Breast epithelium (tissue), 4 donors: ENCODE measurements around the gene HEATR1. TPM values are rescaled to one million over a fixed set of nuclear protein-coding genes. Genes with fewer than 3 reads are reported as not detected.
"Not testable (repeated sequence)": the region's sequence is repeated elsewhere in the genome, so short reads cannot be mapped to it uniquely, and the experiment has no call there.

ENCODE experiments used
- DNase-seq, 2 donors: peaks; one replicate each; pipeline ENCODE4 v3.0.0-alpha.2; 2019; ENCODE audit warnings: low spot score in 2 of 2
- H3K27ac ChIP-seq, 2 donors: fragments of 200-600 bp; sonication (generic) in 1 of 2; one replicate each; pipeline ENCODE4 v1.5.1; 2016 to 2019; ENCODE audit warnings: mild to moderate bottlenecking in 1 of 2
- H3K27me3 ChIP-seq, 2 donors: fragments of 200-600 bp; sonication (generic) in 1 of 2; one replicate each; pipeline versions ENCODE4 v1.5.1 to v1.6.0; 2017 to 2019; ENCODE audit warnings: control low read depth in 1 of 2, mild to moderate bottlenecking in 1 of 2
- H3K36me3 ChIP-seq: fragments of 200-600 bp; one replicate; pipeline ENCODE4 v1.5.1; 2019
- H3K4me1 ChIP-seq, 2 donors: fragments of 200-600 bp; sonication (generic); one replicate each; pipeline ENCODE4 v1.5.1; 2016 to 2019; ENCODE audit warnings: control low read depth in 1 of 2
- H3K4me3 ChIP-seq, 3 donors: fragments of 200-600 bp; sonication (generic); 1 replicate in 2 of 3; 2 replicates in 1 of 3; pipeline ENCODE4 v1.5.1; 2016 to 2019; ENCODE audit warnings: mild to moderate bottlenecking in 3 of 3, moderate library complexity in 2 of 3
- H3K9me3 ChIP-seq, 2 donors: fragments of 200-600 bp; sonication (generic) in 1 of 2; one replicate each; pipeline ENCODE4 v1.5.1; 2016 to 2019; ENCODE audit warnings: control low read depth in 1 of 2
- CTCF ChIP-seq, 3 donors: fragments of 450-650 bp; IDR thresholded peaks; one replicate each; pipeline ENCODE4 v1.5.1; 2016 to 2017; ENCODE audit warnings: antibody characterized with exemption in 3 of 3, mild to moderate bottlenecking in 3 of 3, moderate library complexity in 3 of 3
- POLR2A ChIP-seq: fragments of 450-650 bp; IDR thresholded peaks from one replicate; pipeline ENCODE4 v1.6.1; 2016; ENCODE audit warnings: antibody characterized with exemption, mild to moderate bottlenecking, moderate library complexity
- POLR2AphosphoS5 ChIP-seq, 3 donors: sonication (generic); formaldehyde crosslinking; IDR thresholded peaks; one replicate each; pipeline ENCODE4 v1.6.1; 2017; ENCODE audit warnings: antibody characterized with exemption in 3 of 3
- intact Hi-C: fragments of 100-400 bp; cut with DNase I; formaldehyde crosslinking; loops from one replicate; pipeline ENCODE4 v1.15.1; 2023; ENCODE audit warnings: low total_unique reads
- total RNA-seq, 3 donors: library from RNA; depleted of rRNA; stranded (reverse); fragments of >200 nt; gene quantifications; one replicate each; pipeline ENCODE4 v1.1.0, GENCODE V29; 2016

The HEATR1 gene
- total RNA-seq, 3 donors from 2014 or later = 23.7 to 32.3 (median 30.5) TPM

- no peak for DNase-seq
- H3K4me3 ChIP-seq = no peak overlapping the region
- H3K9me3 ChIP-seq = peaks cover 6 to 17% of the 10 kb centered on the region in 2 donors
- H3K4me1 ChIP-seq = no peaks in the 10 kb centered on the region
- no peaks in the 10 kb centered on the region for H3K36me3 ChIP-seq
- intact Hi-C loops = no loop called here
- H3K27ac ChIP-seq = no peak overlapping the region
- TF ChIP-seq POLR2AphosphoS5 (IDR thresholded peaks at IDR 0.05) (no peak), CTCF (IDR thresholded peaks at IDR 0.05) (no peak)
- no peaks in the 10 kb centered on the region for H3K27me3 ChIP-seq
Measured at GRCh38 chr1:236618507-236618906, 14.2 kb upstream of the HEATR1 start.

- intact Hi-C loops = no loop called here
- H3K27ac ChIP-seq = no peak overlapping the region
- no peaks in the 10 kb centered on the region for H3K27me3 ChIP-seq
- H3K9me3 ChIP-seq = peaks cover 0 to 4% of the 10 kb centered on the region in 2 donors
- DNase-seq = no peak
- H3K4me3 ChIP-seq = no peak overlapping the region
- no peaks in the 10 kb centered on the region for H3K36me3 ChIP-seq
- TF ChIP-seq POLR2A = no peak
- no peak for TF ChIP-seq POLR2AphosphoS5 (IDR thresholded peaks at IDR 0.05)
- no peak for TF ChIP-seq CTCF (IDR thresholded peaks at IDR 0.05)
- H3K4me1 ChIP-seq = no peaks in the 10 kb centered on the region
Measured at GRCh38 chr1:236615399-236616148, 11.3 kb upstream of the HEATR1 start.

- H3K36me3 ChIP-seq = no peaks in the 10 kb centered on the region
- H3K4me3 ChIP-seq = no peak overlapping the region
- DNase-seq = no peak
- TF ChIP-seq POLR2AphosphoS5 (IDR thresholded peaks at IDR 0.05) = no peak
- TF ChIP-seq POLR2A = no peak
- no peak for TF ChIP-seq CTCF (IDR thresholded peaks at IDR 0.05)
- H3K27ac ChIP-seq = no peak overlapping the region
- peaks cover 0 to 4% of the 10 kb centered on the region in 2 donors for H3K9me3 ChIP-seq
- intact Hi-C loops = no loop called here
- no peaks in the 10 kb centered on the region for H3K4me1 ChIP-seq
- H3K27me3 ChIP-seq = no peaks in the 10 kb centered on the region
Measured at GRCh38 chr1:236612349-236612748, 8.0 kb upstream of the HEATR1 start.

GRCh38 chr1:236608930-236609726, 4.8 kb upstream of the HEATR1 start:
- no peaks in the 10 kb centered on the region for H3K27me3 ChIP-seq
- H3K27ac ChIP-seq = no peak overlapping the region
- H3K4me1 ChIP-seq = no peaks in the 10 kb centered on the region
- H3K9me3 ChIP-seq = peaks cover 0 to 4% of the 10 kb centered on the region in 2 donors
- intact Hi-C loops = no loop called here
- H3K36me3 ChIP-seq = no peaks in the 10 kb centered on the region
- TF ChIP-seq POLR2A (no peak), CTCF (IDR thresholded peaks at IDR 0.05) (peak in 2 of 3 donors; percentile 30 to 35), POLR2AphosphoS5 (IDR thresholded peaks at IDR 0.05) (no peak)
- no peak for DNase-seq
- H3K4me3 ChIP-seq = no peak overlapping the region

GRCh38 chr1:236607597-236607996, 3.3 kb upstream of the HEATR1 start:
- H3K4me1 ChIP-seq, H3K27me3 ChIP-seq, DNase-seq, H3K4me3 ChIP-seq, intact Hi-C loops, H3K27ac ChIP-seq, H3K9me3 ChIP-seq, H3K36me3 ChIP-seq: not testable (repeated sequence)
